ENCODE measurements around the gene RNF157.

Gene RNF157

DNA sequence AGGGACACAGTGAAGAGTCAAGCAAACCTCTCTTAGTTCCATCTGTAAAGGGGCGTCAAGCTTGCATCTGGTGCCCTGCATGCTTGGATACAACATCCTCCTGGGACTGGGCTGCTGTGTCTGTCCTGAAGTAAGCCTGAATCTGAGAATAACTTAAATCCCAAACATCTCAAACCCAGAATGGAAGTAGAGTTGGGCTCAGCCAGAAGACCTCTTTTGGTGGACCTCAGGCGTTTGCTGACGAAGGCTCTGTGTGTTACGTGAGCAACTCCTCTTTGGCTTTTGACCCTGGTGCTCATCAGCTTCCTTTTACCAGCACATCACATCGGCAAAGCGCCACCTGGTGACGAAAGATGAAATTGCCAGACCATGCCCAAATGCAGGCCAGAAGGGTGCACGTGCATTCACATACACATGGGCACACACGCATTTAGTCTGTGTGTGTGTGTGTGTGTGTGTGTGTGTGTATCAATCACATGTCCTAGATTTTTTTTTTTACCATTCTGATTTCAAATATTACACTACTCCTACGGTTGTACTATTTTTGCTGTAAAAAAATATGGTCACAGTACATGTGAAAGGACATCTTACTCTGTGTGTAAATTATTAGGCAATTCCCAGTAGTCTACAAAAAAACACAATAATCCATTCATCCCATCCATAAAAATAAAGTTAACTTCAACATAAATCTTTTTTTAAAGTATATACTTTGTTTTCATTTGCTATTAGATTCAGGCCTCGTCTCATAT is 58.1 kb downstream of the RNF157 start (continued):
- TF ChIP-seq, protein P1, sequence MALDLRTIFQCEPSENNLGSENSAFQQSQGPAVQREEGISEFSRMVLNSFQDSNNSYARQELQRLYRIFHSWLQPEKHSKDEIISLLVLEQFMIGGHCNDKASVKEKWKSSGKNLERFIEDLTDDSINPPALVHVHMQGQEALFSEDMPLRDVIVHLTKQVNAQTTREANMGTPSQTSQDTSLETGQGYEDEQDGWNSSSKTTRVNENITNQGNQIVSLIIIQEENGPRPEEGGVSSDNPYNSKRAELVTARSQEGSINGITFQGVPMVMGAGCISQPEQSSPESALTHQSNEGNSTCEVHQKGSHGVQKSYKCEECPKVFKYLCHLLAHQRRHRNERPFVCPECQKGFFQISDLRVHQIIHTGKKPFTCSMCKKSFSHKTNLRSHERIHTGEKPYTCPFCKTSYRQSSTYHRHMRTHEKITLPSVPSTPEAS (tag by site-specific recombination; IDR thresholded peaks at IDR 0.05), result peak; percentile 94
- TF ChIP-seq TCF7L2 (IDR thresholded peaks at IDR 0.05; ENCODE audit: borderline replicate concordance, low read depth, low read length), result no peak
- TF ChIP-seq ZBTB21 (tag by site-specific recombination; IDR thresholded peaks at IDR 0.05), result peak; percentile 65; the same call in 1 of the 2 replicates
- no peak for TF ChIP-seq SCRT2 (tag by site-specific recombination; IDR thresholded peaks at IDR 0.05)
- 0 out of 2 replicates have a peak, but pooled peaks have one; percentile 23 for TF ChIP-seq KLF8 (tag by site-specific recombination; IDR thresholded peaks at IDR 0.05)
- TF ChIP-seq, protein P2, sequence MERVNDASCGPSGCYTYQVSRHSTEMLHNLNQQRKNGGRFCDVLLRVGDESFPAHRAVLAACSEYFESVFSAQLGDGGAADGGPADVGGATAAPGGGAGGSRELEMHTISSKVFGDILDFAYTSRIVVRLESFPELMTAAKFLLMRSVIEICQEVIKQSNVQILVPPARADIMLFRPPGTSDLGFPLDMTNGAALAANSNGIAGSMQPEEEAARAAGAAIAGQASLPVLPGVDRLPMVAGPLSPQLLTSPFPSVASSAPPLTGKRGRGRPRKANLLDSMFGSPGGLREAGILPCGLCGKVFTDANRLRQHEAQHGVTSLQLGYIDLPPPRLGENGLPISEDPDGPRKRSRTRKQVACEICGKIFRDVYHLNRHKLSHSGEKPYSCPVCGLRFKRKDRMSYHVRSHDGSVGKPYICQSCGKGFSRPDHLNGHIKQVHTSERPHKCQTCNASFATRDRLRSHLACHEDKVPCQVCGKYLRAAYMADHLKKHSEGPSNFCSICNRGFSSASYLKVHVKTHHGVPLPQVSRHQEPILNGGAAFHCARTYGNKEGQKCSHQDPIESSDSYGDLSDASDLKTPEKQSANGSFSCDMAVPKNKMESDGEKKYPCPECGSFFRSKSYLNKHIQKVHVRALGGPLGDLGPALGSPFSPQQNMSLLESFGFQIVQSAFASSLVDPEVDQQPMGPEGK (tag by site-specific recombination; IDR thresholded peaks at IDR 0.05), result no peak
- TF ChIP-seq ZNF792 (tag by site-specific recombination; IDR thresholded peaks at IDR 0.05), result no peak
- TF ChIP-seq, protein P3, sequence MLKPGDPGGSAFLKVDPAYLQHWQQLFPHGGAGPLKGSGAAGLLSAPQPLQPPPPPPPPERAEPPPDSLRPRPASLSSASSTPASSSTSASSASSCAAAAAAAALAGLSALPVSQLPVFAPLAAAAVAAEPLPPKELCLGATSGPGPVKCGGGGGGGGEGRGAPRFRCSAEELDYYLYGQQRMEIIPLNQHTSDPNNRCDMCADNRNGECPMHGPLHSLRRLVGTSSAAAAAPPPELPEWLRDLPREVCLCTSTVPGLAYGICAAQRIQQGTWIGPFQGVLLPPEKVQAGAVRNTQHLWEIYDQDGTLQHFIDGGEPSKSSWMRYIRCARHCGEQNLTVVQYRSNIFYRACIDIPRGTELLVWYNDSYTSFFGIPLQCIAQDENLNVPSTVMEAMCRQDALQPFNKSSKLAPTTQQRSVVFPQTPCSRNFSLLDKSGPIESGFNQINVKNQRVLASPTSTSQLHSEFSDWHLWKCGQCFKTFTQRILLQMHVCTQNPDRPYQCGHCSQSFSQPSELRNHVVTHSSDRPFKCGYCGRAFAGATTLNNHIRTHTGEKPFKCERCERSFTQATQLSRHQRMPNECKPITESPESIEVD (tag by site-specific recombination; IDR thresholded peaks at IDR 0.05), result no peak

DNA sequence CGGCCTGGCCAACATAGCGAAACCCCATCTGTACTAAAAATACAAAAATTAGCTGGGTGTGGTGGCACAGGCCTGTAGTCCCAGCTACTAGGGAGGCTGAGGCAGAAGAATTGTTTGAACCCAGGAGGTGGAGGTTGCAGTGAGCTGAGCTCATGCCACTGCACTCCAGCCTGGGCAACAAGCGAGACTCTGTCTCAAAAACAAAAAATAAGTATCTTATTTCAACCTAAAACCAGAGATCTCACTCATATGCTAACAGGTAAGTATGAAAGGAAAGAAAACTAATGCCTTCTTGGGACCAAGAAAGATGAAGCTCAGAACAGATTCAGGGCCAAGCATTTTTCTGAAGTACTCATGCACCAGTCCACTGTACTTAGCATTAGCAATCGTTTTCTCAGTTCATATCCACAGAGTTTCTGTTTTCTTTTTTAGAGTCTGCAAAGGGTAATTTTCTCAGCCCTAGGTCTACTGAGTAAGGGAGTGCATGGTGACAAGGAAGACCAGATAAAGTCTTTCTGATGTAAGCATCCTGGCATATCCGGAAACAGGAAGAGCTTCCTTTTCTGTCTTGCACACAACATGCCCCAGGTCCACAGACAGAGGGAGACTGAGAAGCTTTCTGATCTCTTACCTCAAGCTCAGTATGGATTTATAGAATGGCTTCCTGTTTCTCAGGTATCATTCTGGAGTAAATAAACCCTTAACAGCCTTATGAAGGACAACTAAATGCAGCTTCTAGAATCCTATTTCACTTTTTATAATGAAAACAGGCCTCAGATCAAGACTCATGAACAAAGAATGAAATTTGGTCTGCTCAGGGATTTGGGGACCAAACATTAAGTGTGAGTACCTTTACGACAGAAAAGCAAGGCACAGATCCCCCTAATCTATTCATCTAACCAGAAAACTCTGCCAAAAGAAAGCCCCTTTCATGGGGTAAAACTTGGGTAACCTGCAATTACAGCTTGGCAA is 60.5 kb downstream of the RNF157 start:
- Histone ChIP-seq H3K36me3 (ENCODE audit: control insufficient read depth in 2 of 2, insufficient read depth in 1 of 2, low read length in 2 of 2) (no peaks in the 10 kb centered on the region), H3K27ac (ENCODE audit: extremely low read depth, low read depth, low read length) (no peak overlapping the region)

More for the DNA sequence above, 60.5 kb downstream of the RNF157 start:
- ChIA-PET CTCF (interaction anchor here (0.6 to 6.7 kb wide), 23 partner anchors 8 to 180 kb away, joined by 3 to 78 read pairs (median 5); no protein-coding TSS in a partner anchor), POLR2A (interaction anchor here (0.6 kb wide), 1 partner anchor 82 kb away, joined by 3 read pairs; no protein-coding TSS in a partner anchor)
- H3K4me3 ChIP-seq (ENCODE audit: low read depth, low read length), result no peak overlapping the region
- TF ChIP-seq ZNF324 (tag by site-specific recombination; IDR thresholded peaks at IDR 0.05) (no peak), ZNF623 (tag by site-specific recombination; IDR thresholded peaks at IDR 0.05) (no peak), ZNF114 (tag by site-specific recombination; IDR thresholded peaks at IDR 0.05) (no peak), ZNF24 (tag by site-specific recombination; IDR thresholded peaks at IDR 0.05) (no peak)
- TF ChIP-seq, protein P4, sequence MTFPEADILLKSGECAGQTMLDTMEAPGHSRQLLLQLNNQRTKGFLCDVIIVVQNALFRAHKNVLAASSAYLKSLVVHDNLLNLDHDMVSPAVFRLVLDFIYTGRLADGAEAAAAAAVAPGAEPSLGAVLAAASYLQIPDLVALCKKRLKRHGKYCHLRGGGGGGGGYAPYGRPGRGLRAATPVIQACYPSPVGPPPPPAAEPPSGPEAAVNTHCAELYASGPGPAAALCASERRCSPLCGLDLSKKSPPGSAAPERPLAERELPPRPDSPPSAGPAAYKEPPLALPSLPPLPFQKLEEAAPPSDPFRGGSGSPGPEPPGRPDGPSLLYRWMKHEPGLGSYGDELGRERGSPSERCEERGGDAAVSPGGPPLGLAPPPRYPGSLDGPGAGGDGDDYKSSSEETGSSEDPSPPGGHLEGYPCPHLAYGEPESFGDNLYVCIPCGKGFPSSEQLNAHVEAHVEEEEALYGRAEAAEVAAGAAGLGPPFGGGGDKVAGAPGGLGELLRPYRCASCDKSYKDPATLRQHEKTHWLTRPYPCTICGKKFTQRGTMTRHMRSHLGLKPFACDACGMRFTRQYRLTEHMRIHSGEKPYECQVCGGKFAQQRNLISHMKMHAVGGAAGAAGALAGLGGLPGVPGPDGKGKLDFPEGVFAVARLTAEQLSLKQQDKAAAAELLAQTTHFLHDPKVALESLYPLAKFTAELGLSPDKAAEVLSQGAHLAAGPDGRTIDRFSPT (tag by site-specific recombination; IDR thresholded peaks at IDR 0.05), result no peak
- TF ChIP-seq, protein P5, sequence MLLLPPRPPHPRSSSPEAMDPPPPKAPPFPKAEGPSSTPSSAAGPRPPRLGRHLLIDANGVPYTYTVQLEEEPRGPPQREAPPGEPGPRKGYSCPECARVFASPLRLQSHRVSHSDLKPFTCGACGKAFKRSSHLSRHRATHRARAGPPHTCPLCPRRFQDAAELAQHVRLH (tag by site-specific recombination; IDR thresholded peaks at IDR 0.05), result no peak
- TF ChIP-seq, protein P6, sequence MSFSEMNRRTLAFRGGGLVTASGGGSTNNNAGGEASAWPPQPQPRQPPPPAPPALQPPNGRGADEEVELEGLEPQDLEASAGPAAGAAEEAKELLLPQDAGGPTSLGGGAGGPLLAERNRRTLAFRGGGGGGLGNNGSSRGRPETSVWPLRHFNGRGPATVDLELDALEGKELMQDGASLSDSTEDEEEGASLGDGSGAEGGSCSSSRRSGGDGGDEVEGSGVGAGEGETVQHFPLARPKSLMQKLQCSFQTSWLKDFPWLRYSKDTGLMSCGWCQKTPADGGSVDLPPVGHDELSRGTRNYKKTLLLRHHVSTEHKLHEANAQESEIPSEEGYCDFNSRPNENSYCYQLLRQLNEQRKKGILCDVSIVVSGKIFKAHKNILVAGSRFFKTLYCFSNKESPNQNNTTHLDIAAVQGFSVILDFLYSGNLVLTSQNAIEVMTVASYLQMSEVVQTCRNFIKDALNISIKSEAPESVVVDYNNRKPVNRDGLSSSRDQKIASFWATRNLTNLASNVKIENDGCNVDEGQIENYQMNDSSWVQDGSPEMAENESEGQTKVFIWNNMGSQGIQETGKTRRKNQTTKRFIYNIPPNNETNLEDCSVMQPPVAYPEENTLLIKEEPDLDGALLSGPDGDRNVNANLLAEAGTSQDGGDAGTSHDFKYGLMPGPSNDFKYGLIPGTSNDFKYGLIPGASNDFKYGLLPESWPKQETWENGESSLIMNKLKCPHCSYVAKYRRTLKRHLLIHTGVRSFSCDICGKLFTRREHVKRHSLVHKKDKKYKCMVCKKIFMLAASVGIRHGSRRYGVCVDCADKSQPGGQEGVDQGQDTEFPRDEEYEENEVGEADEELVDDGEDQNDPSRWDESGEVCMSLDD (tag by site-specific recombination; IDR thresholded peaks at IDR 0.05), result no peak
- H3K9me3 ChIP-seq (ENCODE audit: control insufficient read depth, insufficient read depth, low read depth, low read length), result no peaks in the 10 kb centered on the region
- no peaks in the 10 kb centered on the region for H3K4me1 ChIP-seq (ENCODE audit: control insufficient read depth, insufficient read depth, low read length)

All from HEK293 (cell line).